IMR-90 (cell line): ENCODE measurements around the gene FES. TPM values are rescaled to one million over a fixed set of nuclear protein-coding genes. Genes with fewer than 3 reads are reported as not detected.

Experiments
- ATAC-seq: fragments of 200-7000 bp; cut with Tn5 transposase; 2 replicates; pipeline ENCODE4 v1.9.1; 2020; ENCODE audit warnings: low read depth, mild to moderate bottlenecking, moderate library complexity
- BruUV-seq: library from RNA; stranded (reverse); fragments of 400-500 nt; replicated peaks from 2 replicates; lab custom pipeline; 2021; lab: Mats Ljungman, UMichigan
- CTCF ChIA-PET: fragments of 300-600 bp; formaldehyde crosslinking; extraction: SDS; loops from one replicate; lab custom pipeline; 2021; ENCODE audit warnings: antibody characterized with exemption; lab: Yijun Ruan, JAX
- POLR2A ChIA-PET: fragments of 300-600 bp; sonication (Branson Sonifier 250); formaldehyde crosslinking; loops from one replicate; lab custom pipeline; 2022; ENCODE audit warnings: antibody characterized with exemption; ENCODE audit not compliant: unreplicated experiment; lab: Charles Lee
- DNase-seq: peaks from one replicate; pipeline ENCODE4 v3.0.0; 2013
- H2AFZ ChIP-seq: replicated peaks from 2 replicates; pipeline ENCODE3; 2013; ENCODE audit warnings: low read length, mild to moderate bottlenecking; ENCODE audit not compliant: poor library complexity
- H2AK5ac ChIP-seq: 2 replicates; pipeline ENCODE4 v1.6.1; 2013; ENCODE audit warnings: low read depth, low read length, inconsistent platforms
- H2AK9ac ChIP-seq: replicated peaks from 2 replicates; pipeline ENCODE3; 2013; ENCODE audit warnings: mild to moderate bottlenecking, low read depth, low read length, moderate library complexity; ENCODE audit not compliant: poor library complexity
- H2BK120ac ChIP-seq: 2 replicates; pipeline ENCODE4 v1.6.1; 2013; ENCODE audit warnings: low read depth, low read length, inconsistent platforms
- H2BK15ac ChIP-seq: 3 replicates; pipeline ENCODE4 v1.6.1; 2013; ENCODE audit warnings: low read depth, low read length, inconsistent platforms
- H2BK20ac ChIP-seq: 2 replicates; pipeline ENCODE4 v1.6.1; 2013; ENCODE audit warnings: low read depth, mild to moderate bottlenecking, inconsistent platforms, low read length, moderate library complexity
- H2BK5ac ChIP-seq: 2 replicates; pipeline ENCODE4 v1.6.1; 2013; ENCODE audit warnings: mild to moderate bottlenecking, low read depth, low read length, inconsistent platforms; ENCODE audit not compliant: poor library complexity, severe bottlenecking
- H3K14ac ChIP-seq: replicated peaks from 2 replicates; pipeline ENCODE4 v1.6.1; 2013; ENCODE audit warnings: low read depth, low read length, inconsistent platforms
- H3K18ac ChIP-seq: 2 replicates; pipeline ENCODE4 v1.6.1; 2013; ENCODE audit warnings: low read depth, low read length, control low read depth
- H3K23ac ChIP-seq: 2 replicates; pipeline ENCODE4 v1.6.1; 2013; ENCODE audit warnings: low read depth, low read length, inconsistent platforms
- H3K27ac ChIP-seq: 2 replicates; pipeline ENCODE4 v1.5.1; 2013; ENCODE audit warnings: mild to moderate bottlenecking, control low read depth, low read length; ENCODE audit not compliant: insufficient read depth
- H3K27me3 ChIP-seq: 2 replicates; pipeline ENCODE4 v1.6.1; 2013; ENCODE audit warnings: low read length; ENCODE audit not compliant: control insufficient read depth, insufficient read depth
- H3K36me3 ChIP-seq: 2 replicates; pipeline ENCODE4 v1.6.1; 2013; ENCODE audit warnings: low read length, mixed read lengths; ENCODE audit not compliant: control insufficient read depth, insufficient read depth
- H3K4ac ChIP-seq: 2 replicates; pipeline ENCODE4 v1.6.1; 2013; ENCODE audit warnings: low read depth, low read length, inconsistent platforms
- H3K4me1 ChIP-seq: 2 replicates; pipeline ENCODE4 v1.6.1; 2013; ENCODE audit warnings: low read length, mixed read lengths; ENCODE audit not compliant: control insufficient read depth, insufficient read depth
- H3K4me2 ChIP-seq: 2 replicates; pipeline ENCODE4 v1.6.1; 2013; ENCODE audit warnings: low read depth, mild to moderate bottlenecking, control low read depth, low read length, moderate library complexity
- H3K4me3 ChIP-seq: 2 replicates; pipeline ENCODE4 v1.5.1; 2013; ENCODE audit warnings: low read depth, mild to moderate bottlenecking, control low read depth, low read length, moderate library complexity; ENCODE audit not compliant: insufficient read depth
- H3K56ac ChIP-seq: 2 replicates; pipeline ENCODE4 v1.6.1; 2013; ENCODE audit warnings: low read length, inconsistent platforms; ENCODE audit not compliant: insufficient read depth; ENCODE audit errors: extremely low read depth
- H3K79me1 ChIP-seq, 2 experiments: 2 replicates each; pipeline ENCODE4 v1.6.1; 2013; ENCODE audit warnings: low read length in 2 of 2, inconsistent platforms in 1 of 2, low read depth in 1 of 2
- H3K9ac ChIP-seq: 2 replicates; pipeline ENCODE4 v1.6.1; 2013; ENCODE audit warnings: low read depth, low read length, control low read depth
- H3K9me1 ChIP-seq: 2 replicates; pipeline ENCODE4 v1.6.1; 2013; ENCODE audit warnings: low read length, inconsistent platforms; ENCODE audit not compliant: insufficient read depth
- H3K9me3 ChIP-seq: 2 replicates; pipeline ENCODE4 v1.6.1; 2013; ENCODE audit warnings: low read length; ENCODE audit not compliant: control insufficient read depth, insufficient read depth
- H4K20me1 ChIP-seq: 2 replicates; pipeline ENCODE4 v1.6.1; 2013; ENCODE audit warnings: low read length, inconsistent platforms; ENCODE audit not compliant: insufficient read depth
- H4K5ac ChIP-seq: 2 replicates; pipeline ENCODE4 v1.6.1; 2013; ENCODE audit warnings: mild to moderate bottlenecking, low read depth, low read length, control low read depth
- H4K8ac ChIP-seq, 2 experiments: 2 replicates each; pipeline ENCODE4 v1.6.1; 2013; ENCODE audit warnings: low read depth in 2 of 2, low read length in 2 of 2, control low read depth in 1 of 2, inconsistent platforms in 1 of 2
- H4K91ac ChIP-seq: 2 replicates; pipeline ENCODE4 v1.6.1; 2013; ENCODE audit warnings: low read depth, low read length, inconsistent platforms; ENCODE audit not compliant: insufficient read depth
- CTCF ChIP-seq: conservative IDR thresholded peaks from 2 replicates; pipeline ENCODE4 v1.5.1; 2012; ENCODE audit warnings: mild to moderate bottlenecking, low read depth, low read length, improper control_type of control experiment
- FOS ChIP-seq: fragments of 150-350 bp; IDR thresholded peaks from 2 replicates; pipeline ENCODE4 v1.6.1; 2016; ENCODE audit warnings: low read depth, low read length
- MXI1 ChIP-seq: IDR thresholded peaks from 2 replicates; pipeline ENCODE4 v1.6.1; 2012; ENCODE audit warnings: low read depth, mild to moderate bottlenecking, low read length, moderate library complexity, borderline replicate concordance
- POLR2A ChIP-seq: IDR thresholded peaks from 2 replicates; pipeline ENCODE4 v1.6.1; 2012; ENCODE audit warnings: mild to moderate bottlenecking, low read depth, low read length
- RAD21 ChIP-seq: IDR thresholded peaks from 2 replicates; pipeline ENCODE4 v1.6.1; 2012; ENCODE audit warnings: low read length, improper control_type of control experiment
- RCOR1 ChIP-seq: IDR thresholded peaks from 2 replicates; pipeline ENCODE4 v1.6.1; 2012; ENCODE audit warnings: mild to moderate bottlenecking, low read length, improper control_type of control experiment; ENCODE audit not compliant: insufficient replicate concordance
- SMC3 ChIP-seq: fragments of 150-350 bp; IDR thresholded peaks from 2 replicates; pipeline ENCODE4 v1.6.1; 2016; ENCODE audit warnings: low read depth, mild to moderate bottlenecking, antibody characterized with exemption, low read length, moderate library complexity
- USF2 ChIP-seq: fragments of 150-350 bp; IDR thresholded peaks from 2 replicates; pipeline ENCODE4 v1.6.1; 2017; ENCODE audit warnings: mild to moderate bottlenecking, antibody characterized with exemption, low read length, low read depth
- WGBS, 2 experiments: methylation state at CpG; one replicate each; pipeline versions ENCODE4 v1.1.5 to v1.1.7; 2013; ENCODE audit warnings: missing lambda C conversion rate in 2 of 2; ENCODE audit not compliant: insufficient read length in 1 of 2; ENCODE audit errors: extremely low coverage in 2 of 2; 5-methylcytosine and 5-hydroxymethylcytosine counted together
- dilution Hi-C: fragments of 300-500 bp; cut with HindIII; formaldehyde crosslinking; loops from one replicate; pipeline ENCODE4 v1.14.3; 2018; ENCODE audit warnings: low sequenced_read_pairs; ENCODE audit not compliant: unreplicated experiment
- in situ Hi-C: fragments of 300-500 bp; cut with MboI; formaldehyde crosslinking; loops from 3 replicates; pipeline ENCODE4 v1.14.3; 2019; ENCODE audit warnings: low sequenced_read_pairs, inconsistent platforms, mixed read lengths
- intact Hi-C: fragments of 100-400 bp; cut with micrococcal nuclease; formaldehyde crosslinking; loops from 2 replicates; pipeline ENCODE4 v1.10.0; 2022
- polyA plus RNA-seq, 3 experiments: library from polyadenylated mRNA; depleted of rRNA; stranded (reverse); fragments of >200 nt; gene quantifications; 2 replicates each; pipeline ENCODE4 v1.2.3, GENCODE V29; 2012; ENCODE audit warnings: low replicate concordance in 1 of 3
- total RNA-seq: library from RNA; depleted of rRNA; stranded (reverse); fragments of >200 nt; gene quantifications from 2 replicates; pipeline ENCODE4 v1.2.3, GENCODE V29; 2012

FES gene
- total and polyA plus RNA-seq, 2 of the 4 experiments (the other 2 are of a cell fraction): 10.5 to 11.7 TPM

- Histone ChIP-seq H3K56ac (no peak overlapping the region), H3K4me2 (no peak overlapping the region), H2BK120ac (no peak overlapping the region), H4K20me1 (no peaks in the 10 kb centered on the region), H2BK15ac (no peak overlapping the region), H3K27ac (no peak overlapping the region), H3K23ac (no peak overlapping the region), H3K4me1 (peaks cover 16% of the 10 kb centered on the region), H4K91ac (no peak overlapping the region), H4K5ac (no peak overlapping the region), H3K14ac (no peak overlapping the region), H3K9me3 (no peaks in the 10 kb centered on the region), H3K36me3 (peaks cover 9% of the 10 kb centered on the region; the same call in 1 of the 2 replicates), H3K4me3 (no peak overlapping the region), H4K8ac (no peak overlapping the region), H3K79me1 (peaks cover 9 to 16% of the 10 kb centered on the region in 2 experiments; a peak in 3 of 4 replicates), H3K9ac (no peak overlapping the region), H2BK20ac (no peak overlapping the region), H2BK5ac (no peak overlapping the region), H2AK9ac (no peak overlapping the region), H3K4ac (no peak overlapping the region; the same call in 1 of the 2 replicates), H3K9me1 (no peaks in the 10 kb centered on the region), H2AK5ac (no peak overlapping the region), H3K27me3 (no peaks in the 10 kb centered on the region), H3K18ac (no peak overlapping the region), H2AFZ (no peak overlapping the region)
- POLR2A ChIA-PET: no interaction called here
- no CpG with 5 or more reads among the region's 5 CpGs for WGBS, 2 experiments
- dilution Hi-C loops: no loop called here
- intact Hi-C loops: loop anchor here (1.0 to 5.0 kb wide), 5 partner anchors 169 to 566 kb away; partner anchors contain the start of gene BLM
- ATAC-seq (no peak), DNase-seq (no peak)
- TF ChIP-seq POLR2A: no peak
- no peak for TF ChIP-seq SMC3
- no peak for TF ChIP-seq CTCF
- no peak for TF ChIP-seq MXI1
- TF ChIP-seq USF2: no peak
- no peak for TF ChIP-seq RAD21
- no peak for TF ChIP-seq FOS
- TF ChIP-seq RCOR1: no peak
- in situ Hi-C loops: loop anchor here (5.0 to 25.0 kb wide), 3 partner anchors 244 to 574 kb away; no protein-coding TSS in a partner anchor
- CTCF ChIA-PET: interaction anchor here (0.6 to 2.7 kb wide), 14 partner anchors 12 to 566 kb away, joined by 3 to 13 read pairs (median 4); partner anchors contain the start of gene MAN2A2
- BruUV-seq: no TSS peak
Observed at GRCh38 chr15:90886291-90886614, 1.9 kb downstream of the FES start.
